ENCODE measurements around the gene ANAPC10.
"Not testable (repeated sequence)": the region's sequence is repeated elsewhere in the genome, so short reads cannot be mapped to it uniquely, and the experiment has no call there.

Gene ANAPC10

GRCh38 chr4:145097821-145098674, at the start of gene ANAPC10, which contains the start of gene ABCE1:
Gene ANAPC10 (minus strand): TSS chr4:145098196. CDS start chr4:145096099, 2,097 bp downstream.
Gene ABCE1 (plus strand): TSS chr4:145098311. CDS start chr4:145104413, 6,102 bp downstream.
- DNase-seq: peak; percentile 96

- not testable (repeated sequence) for DNase-seq
These were observed 38.2 kb upstream of the ANAPC10 start for GRCh38 chr4:145136219-145136618.

- peak; percentile 24 for DNase-seq
These were observed 34.6 kb upstream of the ANAPC10 start for GRCh38 chr4:145132511-145133098.

DNA sequence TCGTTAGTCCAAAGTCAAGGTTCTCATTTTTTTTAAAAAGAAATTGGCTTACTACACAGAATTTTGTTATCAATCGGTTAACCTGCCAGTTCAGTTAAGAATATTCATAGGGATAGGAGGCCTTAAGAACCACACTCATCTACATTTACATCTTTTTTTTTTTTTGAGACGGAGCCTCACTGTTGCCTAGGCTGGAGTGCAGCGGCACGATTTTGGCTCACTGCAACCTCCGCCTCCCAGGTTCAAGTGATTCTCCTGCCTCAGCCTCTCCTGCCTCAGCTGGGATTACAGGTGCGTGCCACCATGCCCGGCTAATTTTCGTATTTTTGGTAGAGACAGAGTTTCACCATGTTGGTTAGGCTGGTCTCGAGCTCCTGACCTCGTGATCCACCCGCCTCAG, 33.9 kb upstream of the ANAPC10 start:
- no peak for DNase-seq

DNA sequence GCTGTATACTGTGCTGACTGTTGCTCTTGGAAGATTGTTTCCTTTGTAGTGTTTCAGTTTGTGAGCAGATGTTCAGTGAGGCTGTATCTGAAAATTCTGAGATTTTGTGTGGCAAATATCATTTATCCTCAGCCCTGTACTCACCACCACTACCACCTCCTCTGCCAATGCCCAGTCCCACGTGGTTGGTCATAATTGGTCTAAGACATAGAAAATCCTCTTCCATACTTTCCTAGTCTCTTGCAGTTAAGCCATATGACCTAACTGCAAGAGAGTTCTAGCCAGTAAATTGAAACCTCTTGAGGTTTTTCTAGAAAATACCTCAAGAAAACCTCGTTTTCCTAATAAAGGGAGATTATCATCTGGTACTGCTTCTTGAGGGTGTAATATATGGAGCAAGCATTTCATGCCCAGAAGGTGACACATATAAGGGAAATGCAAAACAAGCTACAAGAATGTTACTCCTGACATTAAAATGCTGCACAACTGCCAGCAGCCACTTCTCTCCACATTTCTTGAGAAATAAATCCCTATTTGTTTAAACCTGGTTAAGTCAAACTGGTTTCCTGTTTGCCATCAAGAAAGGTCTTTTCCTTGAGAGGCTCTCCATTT, 32.9 kb upstream of the ANAPC10 start:
- no peak for DNase-seq

- DNase-seq: no peak
These were observed 32.1 kb upstream of the ANAPC10 start for GRCh38 chr4:145130130-145130529.

GRCh38 chr4:145125396-145125795, 27.4 kb upstream of the ANAPC10 start:
- no peak for DNase-seq

GRCh38 chr4:145108128-145108527, 10.1 kb upstream of the ANAPC10 start:
- no peak for DNase-seq

GRCh38 chr4:145107126-145107525, 9.1 kb upstream of the ANAPC10 start:
- DNase-seq: no peak

DNA sequence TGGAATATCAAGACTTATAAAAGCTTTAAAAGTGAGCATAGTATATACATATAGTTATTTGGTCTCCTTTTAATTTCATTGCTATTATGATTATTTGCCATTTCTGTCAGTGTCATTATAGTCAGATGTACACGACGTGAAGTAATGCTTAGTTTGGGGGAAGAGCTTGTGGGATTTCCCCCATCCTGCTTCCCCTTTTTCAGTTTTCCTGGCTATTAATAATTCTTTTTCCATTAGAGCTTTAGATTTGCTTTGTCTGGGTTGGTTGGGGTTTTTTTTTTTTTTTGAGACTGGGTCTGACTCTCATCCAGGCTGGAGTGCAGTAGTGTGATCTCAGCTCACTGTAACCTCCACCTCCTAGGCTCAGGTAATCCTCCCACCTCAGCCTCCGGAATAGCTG, 5.5 kb upstream of the ANAPC10 start:
- no peak for DNase-seq

- DNase-seq: no peak
These were observed 4.6 kb upstream of the ANAPC10 start for GRCh38 chr4:145102619-145103018.

DNA sequence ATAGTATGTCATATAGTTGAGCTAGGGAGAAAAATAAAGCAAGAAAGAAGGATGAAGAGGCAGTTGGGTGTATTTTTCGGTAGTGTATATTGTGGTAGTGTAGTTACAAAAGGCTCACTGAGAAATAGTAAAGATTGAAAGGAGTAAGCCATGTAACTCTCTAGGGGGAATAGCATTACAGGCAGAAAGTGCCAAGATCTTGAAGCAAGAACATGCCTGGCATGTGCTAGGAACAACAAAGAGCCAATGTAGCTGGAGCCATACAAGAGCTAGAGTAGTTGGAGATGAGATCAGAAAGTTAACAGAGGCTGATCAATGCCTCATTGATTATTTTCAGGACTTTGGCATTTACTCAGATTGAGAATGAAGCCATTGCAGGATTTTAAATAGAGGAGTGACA, 3.1 kb upstream of the ANAPC10 start:
- no peak for DNase-seq

GRCh38 chr4:145099653-145100052, 1.7 kb upstream of the ANAPC10 start:
- DNase-seq: no peak

GRCh38 chr4:145098675-145099037, 660 bp upstream of the ANAPC10 start:
- DNase-seq: no peak

DNA sequence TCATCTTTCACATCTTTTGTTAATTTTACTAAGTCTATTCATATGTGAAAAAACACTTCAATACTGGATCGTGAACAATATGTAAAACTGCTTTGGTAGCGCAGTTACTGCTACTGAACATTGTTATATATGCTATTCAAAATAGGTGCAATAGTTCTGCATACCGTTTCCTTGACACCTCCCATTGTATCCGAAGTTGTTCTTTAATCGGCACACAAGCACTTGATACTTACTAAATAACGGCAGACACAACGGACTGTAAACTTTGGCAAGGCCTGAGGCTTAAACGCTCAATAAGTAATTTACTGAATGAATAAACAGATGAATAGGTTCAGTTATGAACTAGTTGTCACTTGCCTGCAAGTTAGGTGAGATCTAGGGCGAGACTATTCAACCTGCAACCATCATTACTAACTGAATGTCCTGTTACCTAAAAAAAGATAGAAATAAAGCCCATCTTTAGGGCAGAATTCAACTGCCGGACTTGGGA, 620 bp downstream of the ANAPC10 start:
- no peak for DNase-seq

GRCh38 chr4:145093638-145094037, 4.4 kb downstream of the ANAPC10 start:
- DNase-seq: no peak

GRCh38 chr4:145090380-145090779, 7.6 kb downstream of the ANAPC10 start:
- no peak for DNase-seq

- no peak for DNase-seq
These were observed 13.9 kb downstream of the ANAPC10 start for GRCh38 chr4:145083891-145084605.

GRCh38 chr4:145081756-145082155, 16.2 kb downstream of the ANAPC10 start:
- no peak for DNase-seq

- no peak for DNase-seq
These were observed 21.5 kb downstream of the ANAPC10 start for GRCh38 chr4:145076469-145076855.

GRCh38 chr4:145075742-145076468, 22.1 kb downstream of the ANAPC10 start:
- DNase-seq: no peak

DNA sequence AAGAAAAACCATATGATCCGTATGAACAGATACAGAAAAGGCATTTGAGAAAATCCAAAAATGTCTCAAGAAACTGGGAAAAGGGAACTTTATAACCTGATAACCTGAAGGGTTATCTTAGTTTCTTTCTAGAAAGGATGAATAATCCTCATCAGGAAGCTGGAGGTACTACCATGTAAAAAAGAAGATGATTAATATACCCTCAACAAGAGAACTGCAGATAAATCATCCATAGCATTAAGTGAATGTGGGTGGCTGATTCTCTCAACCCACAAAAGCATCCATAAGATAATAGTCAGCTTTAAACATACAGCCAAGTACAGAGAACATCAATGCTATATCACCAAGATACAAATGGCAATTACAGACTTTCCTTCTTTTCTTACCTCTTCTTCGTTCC, 26.4 kb downstream of the ANAPC10 start:
- DNase-seq: no peak
